ENCODE measurements around the gene CCDC186. TPM values are rescaled to one million over a fixed set of nuclear protein-coding genes. Genes with fewer than 3 reads are reported as not detected.

The CCDC186 gene
- 18.5 TPM for total RNA-seq (ENCODE audit: unreplicated experiment)
- long read RNA-seq, partial matches to known transcripts: 5 of 8 reads
- long read RNA-seq, other reads (novel, unspliced or antisense): 1 of 8 reads

DNA sequence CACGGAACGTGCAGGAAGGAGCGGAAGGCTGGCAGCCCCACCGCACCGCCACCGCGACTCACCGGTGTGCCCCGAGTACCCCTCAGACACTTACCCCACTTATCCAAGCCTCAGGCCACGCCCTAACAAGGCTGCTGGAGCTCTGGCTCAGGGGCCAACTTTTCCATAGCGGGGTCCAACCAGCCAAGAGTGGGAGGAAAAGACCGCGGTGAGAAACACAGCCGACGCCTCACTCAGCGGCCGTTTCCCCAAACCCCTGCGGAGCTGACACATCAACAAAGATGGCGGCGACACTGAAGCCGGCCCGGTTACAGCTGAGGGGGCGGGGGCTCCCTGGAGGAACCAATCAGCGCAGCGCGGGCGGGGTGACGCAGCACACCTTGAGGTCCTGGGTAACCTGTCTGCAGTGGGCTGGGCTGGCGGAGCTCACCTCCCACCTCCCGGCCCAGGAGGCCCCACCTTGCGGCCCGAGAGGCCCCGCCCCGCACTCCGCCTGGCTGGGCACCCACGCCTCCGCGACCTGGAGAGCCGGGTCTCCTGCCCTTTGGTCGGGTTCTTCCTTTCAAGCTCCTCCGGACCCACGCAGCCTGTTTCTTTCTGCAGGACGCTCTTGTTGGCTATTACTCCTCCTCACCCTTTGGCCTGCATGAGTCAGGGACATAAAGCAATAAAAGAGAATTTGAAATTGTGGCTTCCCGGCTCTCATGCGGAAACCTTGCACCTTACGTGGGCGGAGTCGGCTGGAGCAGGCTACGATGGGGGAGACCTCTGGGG is at the start of gene CCDC186:
TSS of gene CCDC186 (minus strand) at position 283 of the 774 bp plus-strand sequence. CDS start 10,935 bp downstream, outside the sequence.
- no peaks in the 10 kb centered on the region for H3K9me3 Mint-ChIP-seq (ENCODE audit: unreplicated experiment)
- H3K27me3 Mint-ChIP-seq (ENCODE audit: unreplicated experiment): peaks cover 3% of the 10 kb centered on the region
- peaks cover 25% of the 10 kb centered on the region for H3K4me1 Mint-ChIP-seq (ENCODE audit: unreplicated experiment)
- H3K27ac Mint-ChIP-seq (ENCODE audit: unreplicated experiment): peak within 1 kb of the TSS; percentile 98
- H3K4me3 Mint-ChIP-seq (ENCODE audit: unreplicated experiment): peak within 1 kb of the TSS; percentile 100
- TF ChIP-seq, protein P1, sequence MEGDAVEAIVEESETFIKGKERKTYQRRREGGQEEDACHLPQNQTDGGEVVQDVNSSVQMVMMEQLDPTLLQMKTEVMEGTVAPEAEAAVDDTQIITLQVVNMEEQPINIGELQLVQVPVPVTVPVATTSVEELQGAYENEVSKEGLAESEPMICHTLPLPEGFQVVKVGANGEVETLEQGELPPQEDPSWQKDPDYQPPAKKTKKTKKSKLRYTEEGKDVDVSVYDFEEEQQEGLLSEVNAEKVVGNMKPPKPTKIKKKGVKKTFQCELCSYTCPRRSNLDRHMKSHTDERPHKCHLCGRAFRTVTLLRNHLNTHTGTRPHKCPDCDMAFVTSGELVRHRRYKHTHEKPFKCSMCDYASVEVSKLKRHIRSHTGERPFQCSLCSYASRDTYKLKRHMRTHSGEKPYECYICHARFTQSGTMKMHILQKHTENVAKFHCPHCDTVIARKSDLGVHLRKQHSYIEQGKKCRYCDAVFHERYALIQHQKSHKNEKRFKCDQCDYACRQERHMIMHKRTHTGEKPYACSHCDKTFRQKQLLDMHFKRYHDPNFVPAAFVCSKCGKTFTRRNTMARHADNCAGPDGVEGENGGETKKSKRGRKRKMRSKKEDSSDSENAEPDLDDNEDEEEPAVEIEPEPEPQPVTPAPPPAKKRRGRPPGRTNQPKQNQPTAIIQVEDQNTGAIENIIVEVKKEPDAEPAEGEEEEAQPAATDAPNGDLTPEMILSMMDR (IDR thresholded peaks at IDR 0.05; ENCODE audit: unreplicated experiment): no peak
- DNase-seq (ENCODE audit: low spot score): peak; percentile 95
- no peaks in the 10 kb centered on the region for H3K36me3 Mint-ChIP-seq (ENCODE audit: low read depth, unreplicated experiment)

DNA sequence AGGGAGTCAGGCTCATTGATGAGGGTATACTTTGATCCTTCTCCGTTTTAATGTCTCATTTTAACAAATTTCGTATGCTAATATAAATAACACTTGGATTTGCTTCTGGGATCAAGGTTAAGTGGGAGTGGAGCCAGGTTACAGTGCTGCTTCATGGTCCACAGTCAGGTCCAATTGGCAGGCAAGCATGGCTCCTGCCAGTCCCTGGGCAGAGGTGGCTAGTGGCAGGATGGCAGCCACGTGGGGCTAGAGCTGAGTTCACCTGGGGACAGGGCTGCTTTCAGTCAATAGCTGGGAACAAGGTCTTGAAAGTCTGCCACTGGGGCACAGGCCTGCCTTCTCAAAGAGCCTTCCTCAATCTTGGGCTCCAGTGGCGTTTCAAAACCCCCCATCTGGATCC is 49.1 kb upstream of the CCDC186 start:
- H3K4me3 Mint-ChIP-seq (ENCODE audit: unreplicated experiment): no peak overlapping the region

DNA sequence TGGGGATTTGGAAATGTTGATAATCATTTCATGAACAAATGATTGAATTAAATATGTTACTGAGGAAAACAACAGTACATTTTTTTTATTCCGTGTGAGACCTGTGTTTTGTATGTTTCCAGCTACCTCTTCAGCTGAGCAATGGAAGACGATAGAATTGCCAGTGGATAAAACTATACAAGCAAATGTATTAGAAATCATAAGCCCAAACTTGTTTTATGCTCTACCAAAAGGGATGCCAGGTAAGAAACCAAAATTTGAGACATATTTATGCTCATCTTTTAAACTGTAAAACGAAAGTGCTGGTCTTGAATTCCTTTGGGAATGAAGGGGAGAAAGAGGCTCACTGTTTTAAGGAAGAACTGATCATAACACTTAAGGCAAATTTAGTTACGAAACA is 47.2 kb upstream of the CCDC186 start:
- Mint-ChIP-seq H3K27ac (ENCODE audit: unreplicated experiment) (no peak overlapping the region), H3K27me3 (ENCODE audit: unreplicated experiment) (peaks cover 2% of the 10 kb centered on the region), H3K36me3 (ENCODE audit: low read depth, unreplicated experiment) (no peaks in the 10 kb centered on the region), H3K4me3 (ENCODE audit: unreplicated experiment) (no peak overlapping the region), H3K9me3 (ENCODE audit: unreplicated experiment) (no peaks in the 10 kb centered on the region), H3K4me1 (ENCODE audit: unreplicated experiment) (no peaks in the 10 kb centered on the region)
- no peak for DNase-seq (ENCODE audit: low spot score)
- TF ChIP-seq, protein P1 (IDR thresholded peaks at IDR 0.05; ENCODE audit: unreplicated experiment): no peak

More for the DNA sequence above, 49.1 kb upstream of the CCDC186 start:
- Mint-ChIP-seq H3K9me3 (ENCODE audit: unreplicated experiment) (no peaks in the 10 kb centered on the region), H3K4me1 (ENCODE audit: unreplicated experiment) (no peaks in the 10 kb centered on the region), H3K27me3 (ENCODE audit: unreplicated experiment) (peaks cover 2% of the 10 kb centered on the region), H3K27ac (ENCODE audit: unreplicated experiment) (no peak overlapping the region), H3K36me3 (ENCODE audit: low read depth, unreplicated experiment) (no peaks in the 10 kb centered on the region)
- no peak for DNase-seq (ENCODE audit: low spot score)
- TF ChIP-seq, protein P1 (IDR thresholded peaks at IDR 0.05; ENCODE audit: unreplicated experiment): no peak

DNA sequence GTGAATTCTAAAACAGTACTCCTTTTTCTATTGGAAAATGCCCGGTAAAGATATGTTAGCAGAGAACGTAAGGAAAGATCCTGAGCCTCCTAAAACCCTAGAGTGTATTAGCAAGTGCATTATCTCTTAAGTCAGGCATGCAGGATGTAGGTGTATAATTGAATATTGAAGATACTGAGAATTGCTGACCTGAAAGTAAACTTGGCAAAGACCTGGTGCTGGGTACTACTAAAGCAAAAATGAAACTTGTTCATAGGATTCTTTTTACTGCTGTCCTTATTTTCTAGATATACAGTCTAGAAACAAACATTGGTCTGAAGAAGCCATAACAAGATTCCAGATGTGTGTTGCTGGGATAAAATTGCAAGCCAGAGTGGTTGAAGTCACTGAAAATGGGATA is 46.3 kb upstream of the CCDC186 start:
- Mint-ChIP-seq H3K9me3 (ENCODE audit: unreplicated experiment) (no peaks in the 10 kb centered on the region), H3K27ac (ENCODE audit: unreplicated experiment) (no peak overlapping the region), H3K4me3 (ENCODE audit: unreplicated experiment) (no peak overlapping the region), H3K27me3 (ENCODE audit: unreplicated experiment) (peaks cover 2% of the 10 kb centered on the region), H3K4me1 (ENCODE audit: unreplicated experiment) (no peaks in the 10 kb centered on the region), H3K36me3 (ENCODE audit: low read depth, unreplicated experiment) (no peaks in the 10 kb centered on the region)
- no peak for DNase-seq (ENCODE audit: low spot score)
- TF ChIP-seq, protein P1 (IDR thresholded peaks at IDR 0.05; ENCODE audit: unreplicated experiment): no peak

DNA sequence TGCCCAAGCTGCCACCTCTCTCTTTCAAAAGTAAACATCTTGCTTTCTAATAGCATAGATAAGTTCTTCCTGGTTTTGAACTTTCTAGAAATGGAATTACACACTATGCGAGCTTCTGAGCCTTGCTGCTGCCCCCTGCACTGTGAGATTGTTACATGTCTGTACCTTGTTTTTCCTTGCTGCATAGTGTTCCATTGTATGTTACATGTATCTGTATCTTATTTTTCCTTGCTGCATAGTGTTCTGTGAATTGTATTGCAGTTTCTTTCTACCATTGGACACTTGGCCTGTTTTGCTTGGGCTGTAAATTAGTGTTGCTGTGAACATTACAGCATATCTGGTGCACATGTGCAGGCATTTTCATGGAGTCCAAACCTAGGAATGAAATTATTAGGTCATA is 41.0 kb upstream of the CCDC186 start:
- no peak overlapping the region for H3K27ac Mint-ChIP-seq (ENCODE audit: unreplicated experiment)
- no peak for DNase-seq (ENCODE audit: low spot score)
- H3K9me3 Mint-ChIP-seq (ENCODE audit: unreplicated experiment): no peaks in the 10 kb centered on the region
- no peaks in the 10 kb centered on the region for H3K4me1 Mint-ChIP-seq (ENCODE audit: unreplicated experiment)
- no peaks in the 10 kb centered on the region for H3K27me3 Mint-ChIP-seq (ENCODE audit: unreplicated experiment)
- H3K4me3 Mint-ChIP-seq (ENCODE audit: unreplicated experiment): no peak overlapping the region
- H3K36me3 Mint-ChIP-seq (ENCODE audit: low read depth, unreplicated experiment): no peaks in the 10 kb centered on the region
- TF ChIP-seq, protein P1 (IDR thresholded peaks at IDR 0.05; ENCODE audit: unreplicated experiment): no peak

Measured in endothelial cell (in vitro differentiated cells).